ENCODE data around the gene ZNF804B.

ZNF804B gene

DNA sequence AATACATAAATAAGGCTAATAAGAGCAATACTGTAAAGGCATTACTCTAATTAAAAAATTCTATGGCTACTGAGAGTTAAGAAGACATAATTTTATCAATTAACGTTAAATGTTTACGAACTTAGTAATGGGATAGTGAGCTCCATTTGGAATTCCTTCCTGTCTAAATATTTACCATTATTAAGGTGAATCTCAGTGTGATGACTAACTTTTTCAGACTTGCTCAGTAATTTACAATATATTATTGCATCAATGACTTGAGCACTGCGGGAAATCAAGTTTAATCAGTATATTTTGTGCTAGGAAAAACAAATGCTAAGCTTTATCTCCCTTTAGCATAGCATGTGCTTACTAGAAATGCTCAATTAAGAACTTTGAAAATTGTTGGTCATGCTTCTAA is 318.5 kb downstream of the ZNF804B start:
- Histone ChIP-seq H3K4ac (ENCODE audit: low read depth, low read length) (no peak overlapping the region), H4K91ac (ENCODE audit: low read depth, low read length) (no peak overlapping the region), H2AK5ac (ENCODE audit: low read length) (no peak overlapping the region), H3K79me2 (ENCODE audit: control insufficient read depth, insufficient read depth, low read length, poor library complexity) (no peaks in the 10 kb centered on the region), H3K79me1 (ENCODE audit: low read length) (no peaks in the 10 kb centered on the region), H3K4me3 (ENCODE audit: low read depth, low read length) (no peak overlapping the region), H3K18ac (ENCODE audit: low read length) (no peak overlapping the region), H4K12ac (ENCODE audit: low read depth, low read length) (no peak overlapping the region), H2BK12ac (ENCODE audit: low read length) (no peak overlapping the region), H2BK120ac (ENCODE audit: insufficient read depth, low read length, poor library complexity) (no peak overlapping the region), H3K23ac (ENCODE audit: low read length) (no peak overlapping the region), H3K9me3 (ENCODE audit: insufficient read depth, low read depth, low read length) (no peaks in the 10 kb centered on the region), H3K36me3 (ENCODE audit: control insufficient read depth in 1 of 2, insufficient read depth in 2 of 2, low read length in 2 of 2) (no peaks in the 10 kb centered on the region), H3K4me2 (ENCODE audit: low read length) (no peak overlapping the region), H2BK5ac (ENCODE audit: low read depth, low read length, poor library complexity) (no peak overlapping the region), H3K27ac (ENCODE audit: low read depth, low read length) (no peak overlapping the region), H3K27me3 (ENCODE audit: insufficient read depth, low read length) (no peaks in the 10 kb centered on the region), H2AFZ (ENCODE audit: insufficient read depth, low read length, poor library complexity) (no peak overlapping the region), H4K8ac (ENCODE audit: low read depth, low read length) (no peak overlapping the region), H3K9ac (ENCODE audit: low read length) (no peak overlapping the region), H3K4me1 (ENCODE audit: control insufficient read depth in 1 of 2, insufficient read depth in 2 of 2, low read length in 2 of 2) (no peaks in the 10 kb centered on the region), H3K14ac (ENCODE audit: low read length) (no peak overlapping the region)
- no peak for DNase-seq
- no CpG with 5 or more reads among the region's 3 CpGs for WGBS (ENCODE audit: extremely low coverage, insufficient coverage, insufficient read length)

DNA sequence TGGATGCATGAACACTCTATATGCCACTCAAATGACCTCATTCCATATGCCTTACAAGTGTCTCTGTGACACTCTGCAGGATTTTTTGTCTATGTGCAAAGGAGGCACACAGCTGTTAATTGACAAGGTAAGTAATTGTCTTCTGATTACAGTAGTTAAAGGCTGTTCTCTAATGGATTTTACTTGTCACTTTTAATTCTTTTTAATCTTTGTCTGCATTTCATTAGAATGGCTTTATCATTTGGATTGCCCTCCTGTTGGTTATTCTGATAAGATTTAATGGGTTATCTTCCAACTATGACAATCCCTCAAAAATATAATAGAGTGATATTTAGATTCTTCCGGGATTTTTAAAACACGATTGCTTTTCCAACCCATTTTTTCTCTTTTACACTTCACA is 326.1 kb downstream of the ZNF804B start:
- Histone ChIP-seq H3K9ac (ENCODE audit: low read length) (no peak overlapping the region), H3K27me3 (ENCODE audit: insufficient read depth, low read length) (no peaks in the 10 kb centered on the region), H2AFZ (ENCODE audit: insufficient read depth, low read length, poor library complexity) (no peak overlapping the region), H3K4me2 (ENCODE audit: low read length) (no peak overlapping the region), H3K23ac (ENCODE audit: low read length) (no peak overlapping the region), H3K4me1 (ENCODE audit: control insufficient read depth in 1 of 2, insufficient read depth in 2 of 2, low read length in 2 of 2) (no peaks in the 10 kb centered on the region), H2BK120ac (ENCODE audit: insufficient read depth, low read length, poor library complexity) (no peak overlapping the region), H3K18ac (ENCODE audit: low read length) (no peak overlapping the region), H4K8ac (ENCODE audit: low read depth, low read length) (no peak overlapping the region), H2AK5ac (ENCODE audit: low read length) (no peak overlapping the region), H3K14ac (ENCODE audit: low read length) (no peak overlapping the region), H4K91ac (ENCODE audit: low read depth, low read length) (no peak overlapping the region), H4K12ac (ENCODE audit: low read depth, low read length) (no peak overlapping the region), H3K9me3 (ENCODE audit: insufficient read depth, low read depth, low read length) (no peaks in the 10 kb centered on the region), H3K36me3 (ENCODE audit: control insufficient read depth in 1 of 2, insufficient read depth in 2 of 2, low read length in 2 of 2) (no peaks in the 10 kb centered on the region), H3K4ac (ENCODE audit: low read depth, low read length) (no peak overlapping the region), H3K27ac (ENCODE audit: low read depth, low read length) (no peak overlapping the region), H2BK5ac (ENCODE audit: low read depth, low read length, poor library complexity) (no peak overlapping the region), H2BK12ac (ENCODE audit: low read length) (no peak overlapping the region), H3K79me1 (ENCODE audit: low read length) (no peaks in the 10 kb centered on the region), H3K4me3 (ENCODE audit: low read depth, low read length) (no peak overlapping the region), H3K79me2 (ENCODE audit: control insufficient read depth, insufficient read depth, low read length, poor library complexity) (no peaks in the 10 kb centered on the region)
- DNase-seq, result no peak
- no CpG with 5 or more reads among the region's 2 CpGs for WGBS (ENCODE audit: extremely low coverage, insufficient coverage, insufficient read length)

DNA sequence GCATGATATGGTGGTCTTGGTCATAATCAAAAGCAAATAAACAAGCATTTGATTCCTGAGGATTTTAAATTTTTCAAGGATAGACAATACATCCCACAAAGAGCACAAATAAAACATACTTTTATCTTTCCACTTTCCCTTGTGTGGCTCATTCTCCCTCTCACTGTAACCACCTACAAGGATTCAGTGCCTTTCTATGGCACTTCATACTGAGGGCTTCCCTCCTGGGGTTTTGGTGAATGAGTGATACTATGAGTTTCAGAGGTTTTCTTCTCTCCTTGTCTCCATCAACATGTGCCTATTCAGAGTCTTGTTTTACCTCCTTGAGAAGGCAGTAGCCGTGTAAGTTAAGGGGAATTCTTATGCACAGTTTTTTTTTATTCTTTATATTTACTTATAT is 332.1 kb downstream of the ZNF804B start:
- H3K27me3 ChIP-seq (ENCODE audit: insufficient read depth, low read length), result no peaks in the 10 kb centered on the region
- H3K9ac ChIP-seq (ENCODE audit: low read length), result no peak overlapping the region
- no peaks in the 10 kb centered on the region for H3K79me1 ChIP-seq (ENCODE audit: low read length)
- no peak for DNase-seq
- no peak overlapping the region for H3K14ac ChIP-seq (ENCODE audit: low read length)
- H3K18ac ChIP-seq (ENCODE audit: low read length), result no peak overlapping the region
- H4K8ac ChIP-seq (ENCODE audit: low read depth, low read length), result no peak overlapping the region
- H2BK12ac ChIP-seq (ENCODE audit: low read length), result no peak overlapping the region
- no peaks in the 10 kb centered on the region for H3K4me1 ChIP-seq (ENCODE audit: control insufficient read depth in 1 of 2, insufficient read depth in 2 of 2, low read length in 2 of 2)
- no peak overlapping the region for H2AFZ ChIP-seq (ENCODE audit: insufficient read depth, low read length, poor library complexity)
- H3K36me3 ChIP-seq (ENCODE audit: control insufficient read depth in 1 of 2, insufficient read depth in 2 of 2, low read length in 2 of 2), result no peaks in the 10 kb centered on the region
- no peak overlapping the region for H2BK5ac ChIP-seq (ENCODE audit: low read depth, low read length, poor library complexity)
- no peak overlapping the region for H3K4me3 ChIP-seq (ENCODE audit: low read depth, low read length)
- no peak overlapping the region for H3K23ac ChIP-seq (ENCODE audit: low read length)
- no CpG with 5 or more reads among the region's 1 CpG for WGBS (ENCODE audit: extremely low coverage, insufficient coverage, insufficient read length)
- H3K4ac ChIP-seq (ENCODE audit: low read depth, low read length), result no peak overlapping the region
- no peak overlapping the region for H3K27ac ChIP-seq (ENCODE audit: low read depth, low read length)
- no peaks in the 10 kb centered on the region for H3K9me3 ChIP-seq (ENCODE audit: insufficient read depth, low read depth, low read length)
- H3K4me2 ChIP-seq (ENCODE audit: low read length), result no peak overlapping the region
- no peak overlapping the region for H2AK5ac ChIP-seq (ENCODE audit: low read length)
- no peak overlapping the region for H4K91ac ChIP-seq (ENCODE audit: low read depth, low read length)
- no peak overlapping the region for H4K12ac ChIP-seq (ENCODE audit: low read depth, low read length)
- no peaks in the 10 kb centered on the region for H3K79me2 ChIP-seq (ENCODE audit: control insufficient read depth, insufficient read depth, low read length, poor library complexity)
- no peak overlapping the region for H2BK120ac ChIP-seq (ENCODE audit: insufficient read depth, low read length, poor library complexity)

DNA sequence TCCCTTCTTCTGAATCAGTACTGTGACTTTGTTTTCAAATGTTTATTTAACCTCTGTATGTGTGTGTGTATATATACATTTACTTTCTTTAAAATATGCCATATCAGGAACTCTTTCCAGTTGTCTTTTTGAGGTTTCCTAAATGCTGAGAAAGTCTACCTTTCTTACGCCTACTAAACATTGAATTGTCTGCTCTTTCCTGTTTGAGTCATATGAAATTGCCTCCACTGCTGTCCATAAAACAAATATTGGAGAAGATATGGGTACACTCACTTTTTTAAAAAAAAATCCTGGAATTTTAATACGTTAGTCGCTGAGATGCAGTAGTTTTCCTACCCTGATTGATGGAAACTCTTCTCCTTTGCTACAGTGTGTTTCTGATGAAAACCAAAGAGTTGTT is 334.8 kb downstream of the ZNF804B start:
- H3K27ac ChIP-seq (ENCODE audit: low read depth, low read length), result no peak overlapping the region
- H3K4me2 ChIP-seq (ENCODE audit: low read length), result no peak overlapping the region
- H3K9ac ChIP-seq (ENCODE audit: low read length), result no peak overlapping the region
- no peak overlapping the region for H4K91ac ChIP-seq (ENCODE audit: low read depth, low read length)
- H3K14ac ChIP-seq (ENCODE audit: low read length), result no peak overlapping the region
- H3K9me3 ChIP-seq (ENCODE audit: insufficient read depth, low read depth, low read length), result no peaks in the 10 kb centered on the region
- no peaks in the 10 kb centered on the region for H3K79me2 ChIP-seq (ENCODE audit: control insufficient read depth, insufficient read depth, low read length, poor library complexity)
- no peak overlapping the region for H2AFZ ChIP-seq (ENCODE audit: insufficient read depth, low read length, poor library complexity)
- no peak overlapping the region for H3K23ac ChIP-seq (ENCODE audit: low read length)
- no peak for DNase-seq
- H2BK120ac ChIP-seq (ENCODE audit: insufficient read depth, low read length, poor library complexity), result no peak overlapping the region
- H3K4ac ChIP-seq (ENCODE audit: low read depth, low read length), result no peak overlapping the region
- H2AK5ac ChIP-seq (ENCODE audit: low read length), result no peak overlapping the region
- H2BK12ac ChIP-seq (ENCODE audit: low read length), result no peak overlapping the region
- no peaks in the 10 kb centered on the region for H3K36me3 ChIP-seq (ENCODE audit: control insufficient read depth in 1 of 2, insufficient read depth in 2 of 2, low read length in 2 of 2)
- H4K12ac ChIP-seq (ENCODE audit: low read depth, low read length), result no peak overlapping the region
- WGBS (ENCODE audit: extremely low coverage, insufficient coverage, insufficient read length), result no CpG with 5 or more reads among the region's 3 CpGs
- no peaks in the 10 kb centered on the region for H3K27me3 ChIP-seq (ENCODE audit: insufficient read depth, low read length)
- no peaks in the 10 kb centered on the region for H3K4me1 ChIP-seq (ENCODE audit: control insufficient read depth in 1 of 2, insufficient read depth in 2 of 2, low read length in 2 of 2)
- no peak overlapping the region for H3K4me3 ChIP-seq (ENCODE audit: low read depth, low read length)
- H2BK5ac ChIP-seq (ENCODE audit: low read depth, low read length, poor library complexity), result no peak overlapping the region
- H3K18ac ChIP-seq (ENCODE audit: low read length), result no peak overlapping the region
- no peak overlapping the region for H4K8ac ChIP-seq (ENCODE audit: low read depth, low read length)
- no peaks in the 10 kb centered on the region for H3K79me1 ChIP-seq (ENCODE audit: low read length)

DNA sequence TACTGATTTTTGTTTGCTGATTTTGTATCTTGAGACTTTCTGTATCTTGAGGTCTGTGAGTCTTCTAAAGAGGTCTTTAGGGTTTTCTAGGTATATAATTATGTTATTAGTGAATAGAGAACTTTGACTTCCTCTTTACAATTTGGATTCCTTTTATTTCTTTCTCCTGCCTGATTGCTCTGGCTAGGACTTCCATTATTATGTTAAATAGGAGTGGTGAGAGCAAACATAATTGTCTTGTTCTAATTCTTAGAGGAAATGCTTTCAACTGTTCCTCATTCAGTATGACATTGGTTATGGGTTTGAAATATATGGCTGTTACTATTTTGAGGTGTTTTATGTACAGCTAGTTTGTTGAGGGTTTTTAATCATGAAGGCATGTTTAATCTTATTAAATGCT is 344.1 kb downstream of the ZNF804B start:
- Histone ChIP-seq H2BK12ac (ENCODE audit: low read length) (no peak overlapping the region), H3K14ac (ENCODE audit: low read length) (no peak overlapping the region), H2BK120ac (ENCODE audit: insufficient read depth, low read length, poor library complexity) (no peak overlapping the region), H2AFZ (ENCODE audit: insufficient read depth, low read length, poor library complexity) (no peak overlapping the region), H4K12ac (ENCODE audit: low read depth, low read length) (no peak overlapping the region), H3K36me3 (ENCODE audit: control insufficient read depth in 1 of 2, insufficient read depth in 2 of 2, low read length in 2 of 2) (no peaks in the 10 kb centered on the region), H3K18ac (ENCODE audit: low read length) (no peak overlapping the region), H3K27me3 (ENCODE audit: insufficient read depth, low read length) (no peaks in the 10 kb centered on the region), H3K4me2 (ENCODE audit: low read length) (no peak overlapping the region), H4K91ac (ENCODE audit: low read depth, low read length) (no peak overlapping the region), H3K23ac (ENCODE audit: low read length) (no peak overlapping the region), H3K4ac (ENCODE audit: low read depth, low read length) (no peak overlapping the region), H3K27ac (ENCODE audit: low read depth, low read length) (no peak overlapping the region), H3K9ac (ENCODE audit: low read length) (no peak overlapping the region), H2BK5ac (ENCODE audit: low read depth, low read length, poor library complexity) (no peak overlapping the region), H3K4me3 (ENCODE audit: low read depth, low read length) (no peak overlapping the region), H3K9me3 (ENCODE audit: insufficient read depth, low read depth, low read length) (no peaks in the 10 kb centered on the region), H3K79me1 (ENCODE audit: low read length) (no peaks in the 10 kb centered on the region), H2AK5ac (ENCODE audit: low read length) (no peak overlapping the region), H4K8ac (ENCODE audit: low read depth, low read length) (no peak overlapping the region), H3K4me1 (ENCODE audit: control insufficient read depth in 1 of 2, insufficient read depth in 2 of 2, low read length in 2 of 2) (no peaks in the 10 kb centered on the region), H3K79me2 (ENCODE audit: control insufficient read depth, insufficient read depth, low read length, poor library complexity) (no peaks in the 10 kb centered on the region)
- DNase-seq, result no peak
